Activated CD4-positive, alpha-beta T cell treated with anti-CD3 and anti-CD28 coated beads for 36 hours (primary cell): ENCODE measurements around the gene CAMK1D. TPM values are rescaled to one million over a fixed set of nuclear protein-coding genes. Genes with fewer than 3 reads are reported as not detected.
A peak's percentile ranks its signal among the peaks of the same experiment; 100 is the strongest.

ENCODE experiments used
- ATAC-seq: fragments of 200-7000 bp; cut with Tn5 transposase; one replicate; pipeline ENCODE4 v1.10.0; 2021; ENCODE audit warnings: mild to moderate bottlenecking, moderate library complexity
- CTCF ChIA-PET: fragments of 350-600 bp; sonication (Branson Sonifier 250); formaldehyde crosslinking; loops from one replicate; lab custom pipeline; 2021; ENCODE audit warnings: antibody characterized with exemption; lab: Charles Lee
- POLR2A ChIA-PET: fragments of 350-600 bp; sonication (Branson Sonifier 250); formaldehyde crosslinking; loops from one replicate; lab custom pipeline; 2021; ENCODE audit warnings: antibody characterized with exemption, inconsistent platforms; lab: Charles Lee
- DNase-seq: peaks from one replicate; pipeline ENCODE4 v3.0.0-alpha.2; 2020
- H3K27ac Mint-ChIP-seq: one replicate; pipeline ENCODE4 v1.8.0; 2021; ENCODE audit warnings: mixed read lengths
- H3K27me3 Mint-ChIP-seq: one replicate; pipeline ENCODE4 v1.8.0; 2021; ENCODE audit warnings: mixed read lengths
- H3K36me3 Mint-ChIP-seq: one replicate; pipeline ENCODE4 v1.8.0; 2021; ENCODE audit warnings: low read depth, mixed read lengths
- H3K4me1 Mint-ChIP-seq: one replicate; pipeline ENCODE4 v1.8.0; 2021; ENCODE audit warnings: mixed read lengths
- H3K4me3 Mint-ChIP-seq: one replicate; pipeline ENCODE4 v1.8.0; 2021; ENCODE audit warnings: mild to moderate bottlenecking, moderate library complexity, mixed read lengths
- H3K9me3 Mint-ChIP-seq: one replicate; pipeline ENCODE4 v1.8.0; 2021; ENCODE audit warnings: low read depth, mixed read lengths
- intact Hi-C, 2 experiments: fragments of 100-400 bp; cut with DNase I in 1 of 2; cut with micrococcal nuclease in 1 of 2; formaldehyde crosslinking; loops; one replicate each; pipeline versions ENCODE4 v1.14.2 to v1.15.1; 2022 to 2024; cut with DNase I, micrococcal nuclease
- total RNA-seq, 2 experiments: library from RNA; stranded (reverse); gene quantifications; one replicate each; pipeline ENCODE4 v1.2.3, GENCODE V29; 2021

CAMK1D gene
- total RNA-seq, 2 experiments from 2014 or later: 16.0 to 16.3 TPM

GRCh38 chr10:12369982-12370381, 20.6 kb downstream of the CAMK1D start:
- POLR2A ChIA-PET: interaction anchor here (0.6 kb wide), 1 partner anchor 198 kb away, joined by 5 read pairs; no protein-coding TSS in a partner anchor
- CTCF ChIA-PET: interaction anchor here (1.3 kb wide), 1 partner anchor 19 kb away, joined by 4 read pairs; no protein-coding TSS in a partner anchor
- H3K4me3 Mint-ChIP-seq: no peak overlapping the region
- H3K36me3 Mint-ChIP-seq: peaks cover under 1% of the 10 kb centered on the region
- ATAC-seq (no peak), DNase-seq (no peak)
- no peaks in the 10 kb centered on the region for H3K27me3 Mint-ChIP-seq
- intact Hi-C loops: loop anchor here in 1 of 2 experiments (5.0 kb wide), 1 partner anchor 42 kb away; no protein-coding TSS in a partner anchor
- H3K4me1 Mint-ChIP-seq: peaks cover 27% of the 10 kb centered on the region
- H3K9me3 Mint-ChIP-seq: no peaks in the 10 kb centered on the region
- no peak overlapping the region for H3K27ac Mint-ChIP-seq

- CTCF ChIA-PET: interaction anchor here (0.7 kb wide), 1 partner anchor 352 kb away, joined by 3 read pairs; no protein-coding TSS in a partner anchor
- H3K4me1 Mint-ChIP-seq: peaks cover 9% of the 10 kb centered on the region
- intact Hi-C loops: no loop called here
Measured at GRCh38 chr10:12372846-12373245, 23.5 kb downstream of the CAMK1D start.

GRCh38 chr10:12375076-12375504, 25.7 kb downstream of the CAMK1D start:
- intact Hi-C loops: no loop called here
- H3K4me1 Mint-ChIP-seq: peaks cover 4% of the 10 kb centered on the region
- peaks cover 8% of the 10 kb centered on the region for H3K36me3 Mint-ChIP-seq
- CTCF ChIA-PET: interaction anchor here (0.6 kb wide), 1 partner anchor 93 kb away, joined by 3 read pairs; no protein-coding TSS in a partner anchor
- DNase-seq (no peak), ATAC-seq (no peak)
- POLR2A ChIA-PET: no interaction called here
- no peaks in the 10 kb centered on the region for H3K9me3 Mint-ChIP-seq
- H3K27ac Mint-ChIP-seq: no peak overlapping the region
- no peak overlapping the region for H3K4me3 Mint-ChIP-seq
- H3K27me3 Mint-ChIP-seq: no peaks in the 10 kb centered on the region

More at GRCh38 chr10:12372846-12373245, 23.5 kb downstream of the CAMK1D start:
- Mint-ChIP-seq H3K27me3 (no peaks in the 10 kb centered on the region), H3K27ac (no peak overlapping the region), H3K36me3 (peaks cover 8% of the 10 kb centered on the region), H3K9me3 (no peaks in the 10 kb centered on the region), H3K4me3 (no peak overlapping the region)
- DNase-seq: no peak
- POLR2A ChIA-PET: interaction anchor here (0.7 kb wide), 1 partner anchor 47 kb away, joined by 3 read pairs; no protein-coding TSS in a partner anchor
- ATAC-seq: no peak

GRCh38 chr10:12376211-12376610, 26.9 kb downstream of the CAMK1D start:
- CTCF ChIA-PET: no interaction called here
- POLR2A ChIA-PET: no interaction called here
- Mint-ChIP-seq H3K4me3 (no peak overlapping the region), H3K27me3 (no peaks in the 10 kb centered on the region), H3K27ac (no peak overlapping the region), H3K9me3 (no peaks in the 10 kb centered on the region), H3K4me1 (peaks cover 10% of the 10 kb centered on the region), H3K36me3 (peaks cover 8% of the 10 kb centered on the region)
- intact Hi-C loops: no loop called here
- no peak for DNase-seq
- no peak for ATAC-seq

DNA sequence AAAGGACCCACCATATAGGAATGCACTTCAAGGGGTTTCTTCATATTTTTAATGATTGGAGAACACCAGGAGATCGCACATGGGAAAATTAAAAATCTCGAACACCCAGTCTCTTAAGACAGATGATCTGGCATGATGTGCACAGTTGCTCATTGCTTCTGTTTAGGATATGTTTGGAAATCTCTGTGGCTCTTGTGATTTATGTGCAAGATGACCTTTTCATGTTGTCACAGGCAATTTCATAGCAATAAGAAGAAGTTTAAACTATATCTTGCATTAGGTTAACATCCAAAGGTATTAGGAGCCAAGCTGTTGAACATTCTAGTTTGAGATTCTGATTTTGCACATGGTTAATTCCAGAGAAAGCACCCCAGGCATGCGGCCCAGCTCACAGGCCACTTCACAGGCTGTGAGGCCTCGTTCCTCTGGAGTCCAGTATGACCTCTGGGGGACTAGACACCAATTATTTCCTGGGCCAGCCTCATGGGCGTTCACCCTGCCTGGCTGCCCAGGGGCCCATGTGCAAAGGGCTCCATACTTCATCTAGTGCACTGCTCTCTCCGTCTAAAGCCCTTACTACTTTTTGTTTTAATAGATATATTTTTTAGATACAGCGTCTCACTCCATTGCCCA, 28.4 kb downstream of the CAMK1D start:
- no peak overlapping the region for H3K4me3 Mint-ChIP-seq
- no peaks in the 10 kb centered on the region for H3K27me3 Mint-ChIP-seq
- DNase-seq (no peak), ATAC-seq (no peak)
- H3K36me3 Mint-ChIP-seq: peaks cover 8% of the 10 kb centered on the region
- no peaks in the 10 kb centered on the region for H3K9me3 Mint-ChIP-seq
- H3K27ac Mint-ChIP-seq: no peak overlapping the region
- intact Hi-C loops: no loop called here
- POLR2A ChIA-PET: interaction anchor here (0.7 kb wide), 1 partner anchor 12 kb away, joined by 3 read pairs; no protein-coding TSS in a partner anchor
- peaks cover 24% of the 10 kb centered on the region for H3K4me1 Mint-ChIP-seq
- CTCF ChIA-PET: interaction anchor here (1.2 kb wide), 2 partner anchors 13 to 98 kb away, joined by 3 to 4 read pairs; no protein-coding TSS in a partner anchor

- intact Hi-C loops: loop anchor here in 1 of 2 experiments (2.0 kb wide), 1 partner anchor 68 kb away; no protein-coding TSS in a partner anchor
- Mint-ChIP-seq H3K4me1 (peaks cover 33% of the 10 kb centered on the region), H3K27ac (peak overlapping the region; percentile 8), H3K27me3 (no peaks in the 10 kb centered on the region), H3K36me3 (peaks cover 9% of the 10 kb centered on the region), H3K9me3 (peaks cover 11% of the 10 kb centered on the region), H3K4me3 (no peak overlapping the region)
- DNase-seq (no peak), ATAC-seq (no peak)
- CTCF ChIA-PET: interaction anchor here (1.1 to 1.4 kb wide), 2 partner anchors 10 to 185 kb away, joined by 3 to 4 read pairs; partner anchors contain the start of genes CDC123 and NUDT5
- POLR2A ChIA-PET: no interaction called here
Measured at GRCh38 chr10:12380999-12381398, 31.7 kb downstream of the CAMK1D start.

DNA sequence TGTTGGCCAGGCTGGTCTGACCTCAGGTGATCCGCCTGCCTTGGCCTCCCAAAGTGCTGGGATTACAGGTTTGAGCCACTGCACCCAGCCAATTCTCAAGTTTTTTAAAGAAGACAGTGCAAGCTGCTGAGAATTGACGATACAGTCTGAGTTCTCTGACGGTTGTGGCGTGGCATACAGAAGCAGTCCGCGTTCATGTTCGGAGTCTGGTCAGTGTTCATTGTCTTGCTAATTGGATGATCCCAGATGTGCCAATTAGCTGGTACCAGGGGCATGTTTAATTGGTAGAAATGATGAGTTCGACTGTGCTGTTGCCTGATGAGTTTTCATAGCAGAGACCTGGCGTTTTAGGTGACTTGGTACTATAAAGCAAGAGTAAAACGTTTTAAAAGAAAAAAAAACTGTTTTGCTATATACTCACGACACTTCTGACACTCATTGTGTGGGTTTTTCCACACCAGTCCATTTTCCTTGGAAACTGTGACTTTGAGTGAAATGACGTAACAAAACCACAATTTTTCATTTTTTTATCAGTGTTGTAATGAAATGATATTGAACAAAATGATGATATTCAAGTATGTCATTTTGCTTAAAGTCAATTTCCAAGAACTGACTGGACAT, 32.3 kb downstream of the CAMK1D start:
- peak; percentile 73 for ATAC-seq
- no peak overlapping the region for H3K4me3 Mint-ChIP-seq
- H3K27me3 Mint-ChIP-seq: no peaks in the 10 kb centered on the region
- peaks cover 33% of the 10 kb centered on the region for H3K4me1 Mint-ChIP-seq
- peaks cover 9% of the 10 kb centered on the region for H3K36me3 Mint-ChIP-seq
- POLR2A ChIA-PET: interaction anchor here (0.7 kb wide), 1 partner anchor 9 kb away, joined by 4 read pairs; no protein-coding TSS in a partner anchor
- peaks cover 11% of the 10 kb centered on the region for H3K9me3 Mint-ChIP-seq
- H3K27ac Mint-ChIP-seq: peak overlapping the region; percentile 86
- CTCF ChIA-PET: interaction anchor here (1.1 to 1.4 kb wide), 2 partner anchors 11 to 186 kb away, joined by 3 to 4 read pairs; partner anchors contain the start of genes CDC123 and NUDT5
- DNase-seq: no peak
- intact Hi-C loops: loop anchor here in 1 of 2 experiments (1.0 to 2.0 kb wide), 3 partner anchors 32 to 67 kb away; partner anchors contain the start of gene CAMK1D

- CTCF ChIA-PET: interaction anchor here (1.1 to 1.4 kb wide), 2 partner anchors 11 to 186 kb away, joined by 3 to 4 read pairs; partner anchors contain the start of genes CDC123 and NUDT5
- Mint-ChIP-seq H3K27ac (no peak overlapping the region), H3K4me3 (no peak overlapping the region), H3K9me3 (peaks cover 11% of the 10 kb centered on the region), H3K4me1 (peaks cover 31% of the 10 kb centered on the region), H3K27me3 (no peaks in the 10 kb centered on the region), H3K36me3 (peaks cover 9% of the 10 kb centered on the region)
- DNase-seq (no peak), ATAC-seq (peak; percentile 90)
- intact Hi-C loops: loop anchor here in 1 of 2 experiments (1.0 kb wide), 2 partner anchors 33 to 37 kb away; partner anchors contain the start of gene CAMK1D
- POLR2A ChIA-PET: interaction anchor here (0.6 to 0.8 kb wide), 3 partner anchors 9 to 274 kb away, joined by 3 to 4 read pairs (median 4); no protein-coding TSS in a partner anchor
Measured at GRCh38 chr10:12382157-12382548, 32.8 kb downstream of the CAMK1D start.

DNA sequence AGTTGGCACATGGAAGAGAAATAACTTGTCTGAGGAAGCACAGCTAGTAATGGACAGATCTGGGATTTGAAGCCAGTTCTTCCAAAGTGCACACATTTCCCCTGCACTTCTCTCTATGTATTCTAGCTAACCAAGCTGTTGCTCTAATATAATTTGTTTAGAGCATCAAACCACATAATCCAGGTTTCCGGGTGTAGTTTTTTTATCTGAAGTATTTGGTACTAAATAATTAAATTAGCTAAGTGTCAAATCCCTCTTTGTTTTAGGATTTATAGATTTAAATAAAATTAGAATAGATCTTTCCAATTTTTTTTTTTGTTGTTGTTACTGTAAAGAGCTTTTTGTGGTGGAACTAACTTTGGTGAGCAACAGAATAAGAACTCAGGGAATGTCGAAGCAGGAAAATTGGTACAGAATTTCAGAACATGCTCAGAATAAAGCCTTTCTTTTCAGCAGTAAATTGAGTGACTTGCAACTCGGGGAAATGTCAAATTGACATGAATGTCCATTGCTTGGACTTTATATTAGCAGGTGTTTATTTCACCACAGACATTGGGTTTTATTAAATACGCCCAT, 33.7 kb downstream of the CAMK1D start:
- no peak overlapping the region for H3K4me3 Mint-ChIP-seq
- ATAC-seq (no peak), DNase-seq (no peak)
- peaks cover 9% of the 10 kb centered on the region for H3K36me3 Mint-ChIP-seq
- peaks cover 11% of the 10 kb centered on the region for H3K9me3 Mint-ChIP-seq
- H3K27ac Mint-ChIP-seq: peak overlapping the region; percentile 37
- ChIA-PET CTCF (interaction anchor here (0.5 to 1.5 kb wide), 2 partner anchors 8 to 126 kb away, joined by 3 to 4 read pairs; no protein-coding TSS in a partner anchor), POLR2A (interaction anchor here (0.6 to 0.8 kb wide), 2 partner anchors 28 to 273 kb away, joined by 3 to 4 read pairs; no protein-coding TSS in a partner anchor)
- intact Hi-C loops: loop anchor here in 1 of 2 experiments (1.0 kb wide), 2 partner anchors 34 to 36 kb away; partner anchors contain the start of gene CAMK1D
- H3K4me1 Mint-ChIP-seq: peaks cover 31% of the 10 kb centered on the region
- no peaks in the 10 kb centered on the region for H3K27me3 Mint-ChIP-seq

DNA sequence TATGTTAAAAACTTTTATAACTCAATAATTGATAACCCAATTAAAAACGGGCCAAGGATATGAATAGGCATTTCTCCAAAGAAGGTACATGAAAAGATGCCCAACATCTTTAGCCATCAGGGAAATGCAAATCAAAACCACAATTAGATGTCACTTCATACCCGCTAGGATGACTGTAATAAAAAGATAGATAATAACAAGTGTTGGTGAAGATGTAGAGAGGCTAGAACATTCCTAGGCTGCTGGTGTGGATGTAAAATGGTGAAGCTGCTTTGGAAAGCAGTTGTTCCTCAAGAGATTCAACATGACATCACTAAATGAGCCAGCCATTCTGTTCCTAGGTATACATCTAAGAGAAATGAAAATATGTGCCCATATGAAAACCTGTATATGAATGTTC, 35.6 kb downstream of the CAMK1D start:
- DNase-seq (no peak), ATAC-seq (no peak)
- ChIA-PET POLR2A (no interaction called here), CTCF (no interaction called here)
- Mint-ChIP-seq H3K4me3 (no peak overlapping the region), H3K27me3 (no peaks in the 10 kb centered on the region), H3K4me1 (peaks cover 47% of the 10 kb centered on the region), H3K27ac (no peak overlapping the region), H3K36me3 (peaks cover 9% of the 10 kb centered on the region), H3K9me3 (peaks cover 11% of the 10 kb centered on the region)
- intact Hi-C loops: no loop called here
